K562 (cell line): Measurements from ENCODE around the gene WTAP. TPM values are rescaled to one million over a fixed set of nuclear protein-coding genes. Genes with fewer than 3 reads are reported as not detected.

Experiments used
- BRCA1 ChIP-seq, 2 experiments: fragments of 450-650 bp in 1 of 2; sonication (generic) in 1 of 2; formaldehyde crosslinking in 1 of 2; IDR thresholded peaks; 2 replicates each; pipeline versions ENCODE4 v1.5.0 to v1.6.1; 2017 to 2020; ENCODE audit warnings: mild to moderate bottlenecking in 1 of 2, missing genetic modification reagents in 1 of 2
- CBFB ChIP-seq: sonication (generic); formaldehyde crosslinking; IDR thresholded peaks from 2 replicates; pipeline ENCODE4 v1.4.0; 2020; ENCODE audit warnings: mild to moderate bottlenecking, missing genetic modification reagents
- CCNT2 ChIP-seq: IDR thresholded peaks from 2 replicates; pipeline ENCODE4 v1.6.1; 2011; ENCODE audit warnings: borderline replicate concordance, low read depth, mild to moderate bottlenecking, moderate library complexity, mixed read lengths, low read length; ENCODE audit not compliant: insufficient read length; ENCODE audit errors: extremely low read depth
- CHD4 ChIP-seq: fragments of 200-600 bp; sonication (generic); IDR thresholded peaks from 3 replicates; pipeline ENCODE4 v1.6.1; 2012; ENCODE audit warnings: low read depth, mild to moderate bottlenecking, mixed read lengths, low read length, inconsistent platforms; ENCODE audit not compliant: insufficient read depth, insufficient replicate concordance, poor library complexity, severe bottlenecking
- CTBP1 ChIP-seq: fragments of 450-650 bp; IDR thresholded peaks from 2 replicates; pipeline ENCODE4 v1.6.1; 2016; ENCODE audit warnings: borderline replicate concordance
- CXXC5 ChIP-seq: fragments of 250-450 bp; sonication (Bioruptor Pico); IDR thresholded peaks from 2 replicates; pipeline ENCODE4 v1.8.0; 2022; ENCODE audit warnings: inconsistent platforms, mild to moderate bottlenecking, moderate library complexity
- HDAC8 ChIP-seq: fragments of 450-650 bp; IDR thresholded peaks from 2 replicates; pipeline ENCODE4 v1.6.1; 2016; ENCODE audit warnings: mild to moderate bottlenecking, missing genetic modification characterization, moderate library complexity, missing compliant biosample characterization
- MGA ChIP-seq: fragments of 450-650 bp; IDR thresholded peaks from 2 replicates; pipeline ENCODE4 v1.6.1; 2016; ENCODE audit warnings: mild to moderate bottlenecking, moderate library complexity
- MNT ChIP-seq, 2 experiments: fragments of 450-650 bp; conservative IDR thresholded peaks; 2 replicates each; pipeline ENCODE4 v1.6.1; 2017; ENCODE audit warnings: mild to moderate bottlenecking in 2 of 2, moderate library complexity in 2 of 2
- TAF9B ChIP-seq: fragments of 450-650 bp; IDR thresholded peaks from 2 replicates; pipeline ENCODE4 v1.6.1; 2018; ENCODE audit warnings: mild to moderate bottlenecking; ENCODE audit not compliant: partially characterized antibody
- TEAD1 ChIP-seq, 2 experiments: fragments of 450-650 bp in 1 of 2; sonication (generic) in 1 of 2; formaldehyde crosslinking; IDR thresholded peaks; 2 replicates each; pipeline versions ENCODE4 v1.4.0 to v1.8.0; 2020 to 2022; ENCODE audit warnings: mild to moderate bottlenecking in 2 of 2, missing genetic modification reagents in 1 of 2
- ZNF165 ChIP-seq: fragments of 250-450 bp; sonication (Bioruptor Pico); IDR thresholded peaks from 2 replicates; pipeline ENCODE4 v1.4.0; 2020; ENCODE audit warnings: borderline replicate concordance
- polyA plus RNA-seq, 8 experiments: library from polyadenylated mRNA; depleted of rRNA in 4 of 8; stranded (reverse) in 5 of 8; unstranded in 3 of 8; fragments of >200 nt; fragmentation: Nextera tagmentation in 2 of 8; fragmentation: Illumina TruSeq in 1 of 8; extraction: Ambion mirVana in 2 of 8; extraction: Trizol in 1 of 8; gene quantifications; 2 replicates each; pipeline versions ENCODE4 v1.2.1 to v1.2.3, GENCODE V29; 2011 to 2014; ENCODE audit warnings: inconsistent platforms in 1 of 8, missing spikeins in 1 of 8
- total RNA-seq, 7 experiments: library from RNA; depleted of rRNA in 6 of 7; stranded (reverse); fragments of >200 nt in 6 of 7; fragmentation: Illumina TruSeq in 2 of 7; extraction: Trizol in 2 of 7; gene quantifications; 2 replicates each; pipeline versions ENCODE4 v1.2.1 to v1.2.3, GENCODE V29; 2011 to 2021; ENCODE audit warnings: low replicate concordance in 1 of 7

Gene WTAP
- total and polyA plus RNA-seq, 9 of the 15 experiments (the other 6 are each of a cell fraction or from before 2014, with no cell fraction given) = 52.4 to 156 (median 110) TPM

GRCh38 chr6:159692303-159693127 is 34.8 kb upstream of the WTAP start (continued):
- TF ChIP-seq ZNF165 (CRISPR knock-in tag) (0 out of 2 replicates have a peak, but pooled peaks have one; percentile 11), HDAC8 (tag) (peak; percentile 50; the same call in 1 of the 2 replicates), MGA (peak; percentile 76; the same call in 1 of the 2 replicates), CHD4 (no peak), CCNT2 (peak; percentile 26), TEAD1 (CRISPR knock-in tag; IDR thresholded peaks at IDR 0.05) (peak in 1 of 2 experiments; percentile 85; a peak in 1 of 4 replicates), CXXC5 (CRISPR knock-in tag) (0 out of 2 replicates have a peak, but pooled peaks have one; percentile 28), CBFB (CRISPR knock-in tag) (peak; percentile 81), MNT (conservative IDR thresholded peaks at IDR 0.05) (peak; percentile 54 to 84; a peak in 3 of 4 replicates), TAF9B (no peak), BRCA1 (IDR thresholded peaks at IDR 0.05) (no peak), BRCA1 (CRISPR knock-in tag; IDR thresholded peaks at IDR 0.05) (0 out of 2 replicates have a peak, but pooled peaks have one; percentile 11), CTBP1 (peak; percentile 27; the same call in 1 of the 2 replicates)
